ENCODE data around the gene CEP41. TPM values are rescaled to one million over a fixed set of nuclear protein-coding genes. Genes with fewer than 3 reads are reported as not detected.

Gene CEP41
- 4.1 and 18.3 TPM in 2 replicates for total RNA-seq

DNA sequence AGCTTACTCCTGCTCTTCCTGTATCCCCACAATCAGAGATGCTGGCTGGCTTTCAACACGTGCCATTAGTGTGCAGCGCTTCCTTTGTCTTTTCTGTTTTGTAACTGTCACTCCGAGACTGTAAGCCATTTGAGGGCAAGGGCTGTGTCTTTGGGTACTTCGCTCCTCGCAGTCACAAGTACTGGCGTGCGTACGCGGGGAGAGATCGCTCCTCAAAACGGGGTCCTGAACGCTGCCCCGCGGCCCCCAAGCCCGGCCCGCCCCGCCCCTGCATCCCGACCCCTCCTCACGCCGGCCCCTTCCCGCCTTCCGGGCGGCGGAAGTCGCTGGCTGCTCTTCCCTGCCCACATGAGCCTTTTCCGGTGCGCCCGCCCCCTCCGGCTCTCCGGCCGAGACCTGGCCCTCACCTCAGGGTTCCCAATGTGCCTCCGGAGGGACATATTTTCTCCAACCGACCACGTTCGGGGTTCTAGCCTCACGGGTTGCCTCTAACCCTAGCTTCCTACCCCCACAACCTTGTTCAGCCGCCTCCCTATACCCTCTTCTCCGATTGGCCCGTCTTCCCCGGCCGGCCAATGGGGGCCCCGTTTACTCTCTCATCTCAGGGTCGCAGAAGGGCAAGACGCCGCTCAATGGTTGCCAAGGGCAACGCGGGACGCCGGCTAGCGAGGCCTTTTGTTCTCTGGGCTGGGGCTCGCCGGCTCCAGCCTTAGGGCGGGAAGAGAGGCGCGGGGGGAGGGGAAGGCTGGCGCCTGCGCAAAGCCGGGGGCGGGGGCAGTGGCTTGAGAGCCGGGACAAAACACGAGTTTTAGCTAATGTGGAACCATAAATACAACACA, at the start of gene CEP41:
Gene CEP41, minus strand, starts transcription at position 490 of the 839 bp plus-strand sequence. Its CDS starts 50 bp downstream, at position 440.

GRCh38 chr7:130379921-130380860, 60.6 kb downstream of the CEP41 start, which contains the start of gene CPA1:
Gene CPA1, plus strand, starts transcription at chr7:130380494. Its CDS starts 27 bp downstream, at chr7:130380521.

DNA sequence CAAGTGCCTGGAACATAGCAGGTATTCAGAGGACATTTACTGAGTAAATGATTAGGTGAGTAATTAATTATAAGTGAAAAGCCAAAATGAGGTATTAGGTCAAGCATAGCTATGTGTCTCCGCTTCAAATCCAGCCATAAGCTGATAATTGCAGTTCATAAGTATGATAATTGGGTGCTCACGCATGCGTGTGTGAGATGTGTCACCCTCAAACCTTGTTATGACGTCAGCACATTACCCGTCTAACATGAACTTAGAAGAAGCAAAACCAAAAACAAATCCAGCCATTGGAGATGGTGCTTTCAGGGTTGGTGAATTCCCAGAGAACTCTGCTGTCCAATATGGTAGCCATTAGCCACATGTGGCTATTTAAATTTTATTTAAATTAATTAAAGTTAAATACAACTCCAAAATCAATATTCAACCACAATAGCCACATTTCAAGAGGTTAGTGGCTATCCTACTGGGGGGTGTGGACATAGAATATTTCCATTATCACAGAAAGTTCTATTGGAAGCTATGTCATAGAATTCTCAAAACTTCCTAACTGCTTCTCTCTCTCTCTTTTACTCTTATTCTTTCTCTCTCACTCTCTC, 96.4 kb downstream of the CEP41 start, which contains the start of gene CPA5:
Gene CPA5, plus strand, starts transcription at position 546 of the 596 bp plus-strand sequence. CDS start 1,670 bp downstream, outside the sequence.

Other genes with a start within 250 kb of the CEP41 start
- gene TMEM209, start 235.6 kb downstream of the CEP41 start, total RNA-seq = 12.6 and 18.3 TPM in 2 replicates
- gene SSMEM1, start 233.2 kb downstream of the CEP41 start, total RNA-seq = not detected in 2 replicates
- not detected in 2 replicates for gene CPA2, start 174.2 kb downstream of the CEP41 start, total RNA-seq
- 8.2 and 21.3 TPM in 2 replicates for gene CPA4, start 147.9 kb downstream of the CEP41 start, total RNA-seq
- not detected in 2 replicates for gene CPA5, start 96.2 kb downstream of the CEP41 start, total RNA-seq
- gene CPA1, start 60.5 kb downstream of the CEP41 start, total RNA-seq = not detected in 2 replicates
- gene MEST, start 51.1 kb upstream of the CEP41 start, total RNA-seq = 8.5 and 17.6 TPM in 2 replicates
- gene COPG2, start 227.7 kb upstream of the CEP41 start, total RNA-seq = 28.9 and 30.1 TPM in 2 replicates
- gene TSGA13, start 245.5 kb upstream of the CEP41 start, total RNA-seq = not detected in 2 replicates